ENCODE data around the gene RASGRF2.

The RASGRF2 gene

DNA sequence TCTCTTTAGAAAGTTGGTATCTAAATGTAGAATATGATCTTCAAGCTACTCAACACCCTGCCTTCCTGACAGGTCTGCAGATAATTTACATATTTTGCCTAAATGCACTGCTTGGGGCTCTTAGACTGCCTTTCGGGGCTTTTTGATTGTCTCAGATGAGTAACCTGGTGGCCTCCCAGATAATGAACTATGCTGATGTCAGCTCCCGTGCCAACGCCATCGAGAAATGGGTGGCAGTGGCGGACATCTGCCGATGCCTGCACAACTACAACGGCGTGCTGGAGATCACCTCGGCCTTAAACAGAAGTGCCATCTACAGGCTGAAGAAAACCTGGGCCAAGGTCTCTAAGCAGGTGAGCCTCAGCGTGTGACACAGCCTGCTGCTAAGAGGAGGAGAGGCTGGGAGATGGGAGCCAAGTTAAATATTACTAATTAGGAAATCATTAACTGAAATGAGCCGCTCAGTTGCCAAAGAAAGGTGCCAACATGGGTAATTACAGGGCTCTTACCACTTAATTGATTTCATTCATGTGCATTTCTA, 252.1 kb downstream of the RASGRF2 start:
- Histone ChIP-seq H3K9me3 (no peaks in the 10 kb centered on the region), H3K4me1 (ENCODE audit: control insufficient read depth in 1 of 2, insufficient read depth in 1 of 2, low read depth in 1 of 2, low read length in 1 of 2) (no peaks in the 10 kb centered on the region), H3K36me3 (no peaks in the 10 kb centered on the region), H3K27me3 (no peaks in the 10 kb centered on the region), H3K27ac (no peak overlapping the region), H3K4me3 (ENCODE audit: low read depth in 1 of 2, low read length in 1 of 2) (no peak overlapping the region)
- TF ChIP-seq, protein P1, sequence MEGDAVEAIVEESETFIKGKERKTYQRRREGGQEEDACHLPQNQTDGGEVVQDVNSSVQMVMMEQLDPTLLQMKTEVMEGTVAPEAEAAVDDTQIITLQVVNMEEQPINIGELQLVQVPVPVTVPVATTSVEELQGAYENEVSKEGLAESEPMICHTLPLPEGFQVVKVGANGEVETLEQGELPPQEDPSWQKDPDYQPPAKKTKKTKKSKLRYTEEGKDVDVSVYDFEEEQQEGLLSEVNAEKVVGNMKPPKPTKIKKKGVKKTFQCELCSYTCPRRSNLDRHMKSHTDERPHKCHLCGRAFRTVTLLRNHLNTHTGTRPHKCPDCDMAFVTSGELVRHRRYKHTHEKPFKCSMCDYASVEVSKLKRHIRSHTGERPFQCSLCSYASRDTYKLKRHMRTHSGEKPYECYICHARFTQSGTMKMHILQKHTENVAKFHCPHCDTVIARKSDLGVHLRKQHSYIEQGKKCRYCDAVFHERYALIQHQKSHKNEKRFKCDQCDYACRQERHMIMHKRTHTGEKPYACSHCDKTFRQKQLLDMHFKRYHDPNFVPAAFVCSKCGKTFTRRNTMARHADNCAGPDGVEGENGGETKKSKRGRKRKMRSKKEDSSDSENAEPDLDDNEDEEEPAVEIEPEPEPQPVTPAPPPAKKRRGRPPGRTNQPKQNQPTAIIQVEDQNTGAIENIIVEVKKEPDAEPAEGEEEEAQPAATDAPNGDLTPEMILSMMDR (IDR thresholded peaks at IDR 0.05) = no peak

DNA sequence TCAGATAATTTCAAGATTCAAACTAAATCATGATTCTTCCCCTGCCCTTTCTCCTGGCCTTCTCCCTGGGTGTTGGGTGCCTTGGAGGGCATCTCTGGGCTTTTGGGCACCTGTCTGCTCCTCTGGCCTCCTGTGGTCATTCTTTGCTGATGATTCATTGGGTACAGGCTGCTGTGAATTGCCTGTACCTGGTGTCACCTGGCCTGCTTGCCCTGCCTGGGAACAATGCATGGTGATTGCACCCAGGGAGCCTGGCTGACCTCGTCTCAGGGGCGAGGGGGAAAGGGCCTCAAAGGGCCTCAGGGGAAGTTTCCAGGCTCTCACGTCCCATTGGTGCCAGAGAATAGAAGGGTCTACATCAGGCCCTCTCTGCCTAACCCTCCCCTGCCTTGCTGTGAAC, 252.9 kb downstream of the RASGRF2 start:
- Histone ChIP-seq H3K36me3 (no peaks in the 10 kb centered on the region), H3K9me3 (no peaks in the 10 kb centered on the region), H3K27me3 (no peaks in the 10 kb centered on the region), H3K27ac (no peak overlapping the region), H3K4me3 (ENCODE audit: low read depth in 1 of 2, low read length in 1 of 2) (no peak overlapping the region), H3K4me1 (ENCODE audit: control insufficient read depth in 1 of 2, insufficient read depth in 1 of 2, low read depth in 1 of 2, low read length in 1 of 2) (no peaks in the 10 kb centered on the region)
- TF ChIP-seq, protein P1 (IDR thresholded peaks at IDR 0.05) = no peak

DNA sequence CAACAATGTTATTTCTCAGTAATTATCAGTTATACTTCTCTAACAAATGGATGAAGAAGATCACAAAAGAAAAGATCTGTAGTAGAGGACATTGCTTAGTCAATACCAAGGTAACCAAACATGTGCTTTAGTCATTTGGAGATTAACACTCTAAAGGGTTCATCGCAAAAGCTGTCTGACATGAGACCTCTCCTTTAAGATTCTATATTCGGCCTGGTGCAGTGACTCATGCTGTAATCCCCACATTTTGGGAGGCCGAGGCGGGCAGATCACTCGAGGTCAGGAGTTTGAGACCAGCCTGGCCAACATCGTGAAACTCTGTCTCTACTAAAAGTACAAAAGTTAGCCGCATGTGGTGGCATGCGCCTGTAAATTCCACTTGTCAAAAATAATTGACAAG, 254.7 kb downstream of the RASGRF2 start:
- no peaks in the 10 kb centered on the region for H3K36me3 ChIP-seq

DNA sequence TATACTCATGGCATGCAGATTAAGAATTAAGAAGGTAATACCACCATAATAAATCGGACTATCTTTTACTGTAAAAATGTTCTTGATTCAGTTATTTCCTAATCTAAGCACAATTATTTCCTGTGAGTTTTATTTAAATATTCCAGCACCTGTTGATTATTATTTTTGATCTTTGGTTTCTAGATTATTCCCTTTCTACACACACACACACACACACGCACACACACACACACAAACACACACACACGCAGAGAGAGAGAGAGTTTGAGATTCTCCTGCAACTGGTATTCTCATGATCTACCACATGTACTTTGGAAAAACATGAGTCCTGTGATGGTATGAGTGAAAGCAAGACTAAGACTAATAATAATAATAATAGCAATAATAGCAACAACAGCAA, 256.0 kb downstream of the RASGRF2 start:
- Histone ChIP-seq H3K27ac (no peak overlapping the region), H3K4me3 (ENCODE audit: low read depth in 1 of 2, low read length in 1 of 2) (no peak overlapping the region), H3K9me3 (no peaks in the 10 kb centered on the region), H3K27me3 (no peaks in the 10 kb centered on the region), H3K4me1 (ENCODE audit: control insufficient read depth in 1 of 2, insufficient read depth in 1 of 2, low read depth in 1 of 2, low read length in 1 of 2) (no peaks in the 10 kb centered on the region), H3K36me3 (no peaks in the 10 kb centered on the region)
- TF ChIP-seq, protein P1 (IDR thresholded peaks at IDR 0.05) = no peak

More for the DNA sequence above, 254.7 kb downstream of the RASGRF2 start:
- Histone ChIP-seq H3K9me3 (no peaks in the 10 kb centered on the region), H3K27ac (no peak overlapping the region), H3K27me3 (no peaks in the 10 kb centered on the region), H3K4me1 (ENCODE audit: control insufficient read depth in 1 of 2, insufficient read depth in 1 of 2, low read depth in 1 of 2, low read length in 1 of 2) (no peaks in the 10 kb centered on the region), H3K4me3 (ENCODE audit: low read depth in 1 of 2, low read length in 1 of 2) (no peak overlapping the region)
- TF ChIP-seq, protein P1 (IDR thresholded peaks at IDR 0.05) = no peak

DNA sequence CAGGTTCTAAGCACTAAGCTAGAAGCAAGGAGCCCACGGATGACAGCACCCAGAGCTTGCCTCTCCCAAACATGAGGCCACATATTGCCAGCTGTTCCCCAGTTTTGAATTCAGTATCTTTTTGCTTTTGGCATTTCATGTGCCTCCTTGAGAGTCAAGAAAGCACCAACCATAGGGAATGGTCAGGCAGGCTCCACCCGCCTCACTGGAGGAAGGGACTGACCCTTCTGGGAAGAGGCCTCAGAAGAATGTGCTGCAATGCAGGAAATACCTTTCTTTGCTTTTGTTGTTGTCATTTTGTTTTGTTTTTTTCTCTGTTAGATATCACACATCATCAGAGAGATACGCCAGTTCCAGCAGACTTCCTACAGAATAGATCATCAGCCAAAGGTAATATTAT, 259.2 kb downstream of the RASGRF2 start:
- H3K36me3 ChIP-seq = no peaks in the 10 kb centered on the region
- TF ChIP-seq, protein P1 (IDR thresholded peaks at IDR 0.05) = no peak
- no peaks in the 10 kb centered on the region for H3K27me3 ChIP-seq
- no peak overlapping the region for H3K4me3 ChIP-seq (ENCODE audit: low read depth in 1 of 2, low read length in 1 of 2)
- H3K27ac ChIP-seq = no peak overlapping the region
- H3K4me1 ChIP-seq (ENCODE audit: control insufficient read depth in 1 of 2, insufficient read depth in 1 of 2, low read depth in 1 of 2, low read length in 1 of 2) = no peaks in the 10 kb centered on the region
- H3K9me3 ChIP-seq = no peaks in the 10 kb centered on the region

DNA sequence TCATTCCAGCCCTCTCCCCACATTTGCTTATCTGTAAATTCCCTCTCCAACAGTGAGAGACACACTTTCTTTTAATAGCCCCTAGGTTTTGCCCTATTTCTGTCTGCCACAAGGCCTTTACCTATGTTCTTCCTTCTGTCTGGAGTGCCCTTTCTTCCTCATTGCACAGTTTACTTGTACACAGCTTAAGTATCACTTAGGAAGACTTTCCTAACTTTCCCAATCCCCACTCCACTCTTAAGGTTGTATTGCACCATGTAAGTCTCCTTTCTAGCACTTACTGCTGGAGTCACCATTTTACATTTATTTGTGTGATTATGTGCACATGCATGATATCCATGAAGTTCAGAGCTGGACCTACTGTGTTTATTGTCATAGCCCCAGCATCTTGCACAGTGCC, 262.1 kb downstream of the RASGRF2 start:
- Histone ChIP-seq H3K27ac (no peak overlapping the region), H3K9me3 (no peaks in the 10 kb centered on the region), H3K4me3 (ENCODE audit: low read depth in 1 of 2, low read length in 1 of 2) (no peak overlapping the region), H3K36me3 (no peaks in the 10 kb centered on the region), H3K4me1 (ENCODE audit: control insufficient read depth in 1 of 2, insufficient read depth in 1 of 2, low read depth in 1 of 2, low read length in 1 of 2) (no peaks in the 10 kb centered on the region), H3K27me3 (no peaks in the 10 kb centered on the region)
- TF ChIP-seq, protein P1 (IDR thresholded peaks at IDR 0.05) = no peak
